ENCODE measurements around the gene COL13A1.

DNA sequence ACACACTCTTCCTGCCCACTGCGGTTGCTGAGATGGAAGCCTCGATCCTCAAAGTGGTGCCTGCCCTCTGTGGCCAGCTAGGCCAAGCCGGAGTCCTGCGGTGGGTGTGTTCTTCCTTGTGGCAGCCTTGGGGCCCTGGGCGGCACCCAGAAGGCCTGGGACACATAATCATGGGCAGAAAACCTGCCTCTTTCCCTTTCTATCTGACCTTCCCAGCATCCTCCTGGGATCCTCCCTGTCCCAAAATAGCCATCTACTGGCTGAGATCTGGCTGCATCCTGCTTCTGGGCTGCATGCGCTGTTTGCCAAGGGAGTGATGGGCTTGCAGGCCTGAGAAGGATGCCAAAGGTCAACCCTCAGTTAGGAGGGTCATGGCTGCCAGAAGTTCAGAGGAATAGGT lies 23.9 kb downstream of the COL13A1 start:
- TF ChIP-seq, protein P1, sequence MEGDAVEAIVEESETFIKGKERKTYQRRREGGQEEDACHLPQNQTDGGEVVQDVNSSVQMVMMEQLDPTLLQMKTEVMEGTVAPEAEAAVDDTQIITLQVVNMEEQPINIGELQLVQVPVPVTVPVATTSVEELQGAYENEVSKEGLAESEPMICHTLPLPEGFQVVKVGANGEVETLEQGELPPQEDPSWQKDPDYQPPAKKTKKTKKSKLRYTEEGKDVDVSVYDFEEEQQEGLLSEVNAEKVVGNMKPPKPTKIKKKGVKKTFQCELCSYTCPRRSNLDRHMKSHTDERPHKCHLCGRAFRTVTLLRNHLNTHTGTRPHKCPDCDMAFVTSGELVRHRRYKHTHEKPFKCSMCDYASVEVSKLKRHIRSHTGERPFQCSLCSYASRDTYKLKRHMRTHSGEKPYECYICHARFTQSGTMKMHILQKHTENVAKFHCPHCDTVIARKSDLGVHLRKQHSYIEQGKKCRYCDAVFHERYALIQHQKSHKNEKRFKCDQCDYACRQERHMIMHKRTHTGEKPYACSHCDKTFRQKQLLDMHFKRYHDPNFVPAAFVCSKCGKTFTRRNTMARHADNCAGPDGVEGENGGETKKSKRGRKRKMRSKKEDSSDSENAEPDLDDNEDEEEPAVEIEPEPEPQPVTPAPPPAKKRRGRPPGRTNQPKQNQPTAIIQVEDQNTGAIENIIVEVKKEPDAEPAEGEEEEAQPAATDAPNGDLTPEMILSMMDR (IDR thresholded peaks at IDR 0.05) = no peak
- TF ChIP-seq POLR2A (IDR thresholded peaks at IDR 0.05) = no peak

Data from breast epithelium (tissue), 3 donors.